NCI-H345 (cell line): Measurements from ENCODE around the gene PTPRN2.
A peak's percentile ranks its signal among the peaks of the same experiment; 100 is the strongest.
"Not testable (repeated sequence)": the region's sequence is repeated elsewhere in the genome, so short reads cannot be mapped to it uniquely, and the experiment has no call there.

Experiments
- DNase-seq: peaks from one replicate; lab custom pipeline; 2025; lab: John Stamatoyannopoulos, UW

Gene PTPRN2

DNA sequence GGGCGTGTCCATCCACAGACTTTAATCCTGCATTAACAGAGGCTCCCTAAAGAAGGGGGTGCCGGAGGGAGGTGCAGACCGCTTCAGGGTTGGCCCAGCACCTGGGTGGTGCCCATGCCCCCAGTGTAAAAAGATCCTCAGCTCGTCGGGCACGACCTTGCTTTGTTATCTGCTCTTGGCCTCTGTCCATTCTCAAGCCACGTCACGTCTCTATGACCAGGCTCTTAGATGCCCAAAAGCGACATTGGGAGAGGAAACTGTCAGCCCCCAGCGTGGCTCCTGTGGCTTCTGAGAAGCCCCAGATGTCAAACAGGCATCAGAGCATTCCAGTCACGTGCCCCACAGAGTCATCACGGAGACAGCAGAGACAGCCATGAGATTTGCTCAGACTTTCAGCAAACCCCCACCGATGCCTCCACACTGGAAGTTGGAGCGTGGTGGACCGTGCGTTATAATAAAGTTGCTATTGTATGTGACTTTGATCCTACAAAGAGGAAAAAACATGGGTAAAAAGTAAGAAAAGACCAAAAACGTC is 55.5 kb downstream of the PTPRN2 start:
- no peak for DNase-seq

DNA sequence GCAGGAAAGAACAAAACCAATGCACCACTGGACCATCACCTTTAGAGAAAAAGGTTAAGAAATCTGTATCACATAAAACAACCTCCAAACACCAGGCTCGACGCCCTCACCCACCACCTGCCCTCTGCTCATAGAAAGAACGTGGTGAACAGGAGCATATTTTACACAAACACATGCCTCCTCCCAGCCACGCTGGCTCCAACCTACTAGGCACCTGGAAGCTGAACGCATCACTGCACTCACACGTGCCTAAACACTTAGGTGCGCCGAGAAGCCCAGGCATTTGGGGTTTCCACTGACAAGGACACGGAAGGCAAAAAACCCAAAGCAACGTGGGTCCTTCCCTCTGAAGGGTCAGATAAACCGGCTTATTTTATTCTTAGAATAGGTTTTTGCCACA is 56.0 kb downstream of the PTPRN2 start:
- DNase-seq: peak; percentile 60

GRCh38 chr7:158530800-158531609 is 56.6 kb downstream of the PTPRN2 start:
- DNase-seq: peak; percentile 37

DNA sequence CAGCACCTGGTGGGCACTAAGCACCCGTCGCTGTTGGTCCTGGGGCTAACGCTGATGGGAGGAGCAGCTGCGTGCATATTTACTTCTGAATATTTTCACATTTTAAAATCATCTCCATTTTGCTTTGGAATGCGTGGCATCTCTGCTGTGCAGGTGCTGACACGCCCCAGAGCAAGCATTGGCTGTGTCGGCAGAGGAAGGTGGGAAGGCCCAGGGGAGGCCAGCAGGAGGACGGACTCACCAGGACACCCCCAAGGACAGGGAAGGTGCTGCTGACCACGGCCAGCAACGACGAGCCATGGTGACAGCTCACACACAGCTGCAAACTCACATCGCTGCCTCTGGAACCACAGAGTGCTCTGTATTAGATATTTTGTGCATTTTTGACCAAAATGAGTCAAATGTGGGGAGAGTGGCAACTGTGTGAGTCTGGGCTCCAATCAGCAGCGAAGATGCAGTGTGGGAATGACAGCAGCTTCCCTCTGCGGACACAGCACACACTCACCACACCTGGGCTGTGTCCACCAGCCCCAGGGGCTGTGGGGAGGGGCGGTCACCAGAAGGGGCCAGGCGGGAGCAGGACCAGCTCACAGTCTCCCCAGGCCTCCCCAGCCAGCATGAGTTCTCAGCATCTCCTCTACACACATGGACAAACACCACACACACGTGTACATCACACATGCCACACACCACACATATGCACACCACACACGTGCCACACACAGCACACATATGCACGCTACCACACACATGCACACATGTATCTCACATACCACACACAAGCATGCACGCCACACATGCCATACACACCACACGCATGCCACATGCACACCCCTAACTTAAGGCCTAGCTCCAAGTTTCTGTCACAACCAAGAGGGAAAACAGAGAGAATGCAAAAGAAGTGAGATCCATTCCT is 58.2 kb downstream of the PTPRN2 start:
- DNase-seq: no peak

GRCh38 chr7:158527915-158528502 is 59.6 kb downstream of the PTPRN2 start:
- DNase-seq: no peak

DNA sequence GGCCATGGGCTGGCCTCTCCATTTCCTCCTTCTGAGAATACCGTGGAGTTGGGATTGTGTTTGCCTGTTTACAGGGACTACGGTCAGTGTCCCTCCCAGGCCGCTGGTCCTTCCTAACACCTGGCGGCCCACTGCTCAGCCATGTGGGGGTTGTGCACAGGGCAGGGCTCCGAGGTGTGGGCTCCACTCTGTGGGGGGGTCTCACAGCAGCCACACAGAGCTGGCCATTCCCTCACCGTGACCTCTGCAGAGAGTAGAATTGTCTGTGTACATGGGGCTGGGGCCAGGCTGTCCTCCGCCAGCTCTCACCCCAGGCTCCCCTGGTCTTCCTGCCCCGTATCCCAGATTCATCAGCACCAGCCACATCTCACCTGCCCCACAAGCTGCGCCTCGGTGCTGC is 60.1 kb downstream of the PTPRN2 start:
- DNase-seq: no peak

DNA sequence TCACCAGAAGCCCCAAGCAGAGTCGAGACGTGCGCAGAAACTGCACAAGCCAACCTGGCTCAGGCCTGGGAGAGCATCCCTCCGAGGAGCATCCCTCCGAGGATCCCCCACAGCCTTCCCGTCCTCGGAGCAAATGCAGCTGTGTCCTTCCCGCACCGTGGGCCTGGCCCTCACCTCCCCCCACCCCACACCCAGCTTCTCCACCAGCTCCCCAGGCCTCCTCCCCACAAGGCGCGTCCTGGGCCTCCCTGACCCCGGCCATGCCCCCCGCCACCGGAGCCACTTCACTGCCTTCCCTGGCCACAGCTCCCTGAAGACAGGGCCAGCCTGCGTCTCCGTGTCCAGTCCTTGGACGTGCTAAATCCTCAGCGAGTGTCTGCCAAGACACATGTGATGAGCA is 60.6 kb downstream of the PTPRN2 start:
- no peak for DNase-seq

DNA sequence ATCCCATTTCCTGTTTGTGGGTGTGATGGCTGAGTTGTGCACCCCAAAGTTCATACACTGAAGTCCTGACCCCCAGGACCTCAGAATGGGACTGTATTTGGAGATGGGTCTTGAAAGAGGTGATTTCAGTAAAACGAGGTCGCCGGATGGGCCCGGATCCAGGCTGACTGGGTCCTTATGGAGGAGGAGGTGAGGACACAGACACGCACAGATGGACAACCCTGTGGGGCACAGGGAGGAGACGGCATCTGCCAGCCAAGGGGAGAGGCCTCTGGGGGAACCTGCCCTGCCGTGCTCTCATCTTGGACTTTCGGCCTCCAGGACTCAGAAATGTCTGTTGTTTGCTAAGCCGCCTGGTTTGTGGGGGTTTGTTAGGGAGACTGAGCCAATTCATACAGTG is 61.1 kb downstream of the PTPRN2 start:
- no peak for DNase-seq

- DNase-seq: peak; percentile 56
These were observed 61.8 kb downstream of the PTPRN2 start for GRCh38 chr7:158525648-158526484.

DNA sequence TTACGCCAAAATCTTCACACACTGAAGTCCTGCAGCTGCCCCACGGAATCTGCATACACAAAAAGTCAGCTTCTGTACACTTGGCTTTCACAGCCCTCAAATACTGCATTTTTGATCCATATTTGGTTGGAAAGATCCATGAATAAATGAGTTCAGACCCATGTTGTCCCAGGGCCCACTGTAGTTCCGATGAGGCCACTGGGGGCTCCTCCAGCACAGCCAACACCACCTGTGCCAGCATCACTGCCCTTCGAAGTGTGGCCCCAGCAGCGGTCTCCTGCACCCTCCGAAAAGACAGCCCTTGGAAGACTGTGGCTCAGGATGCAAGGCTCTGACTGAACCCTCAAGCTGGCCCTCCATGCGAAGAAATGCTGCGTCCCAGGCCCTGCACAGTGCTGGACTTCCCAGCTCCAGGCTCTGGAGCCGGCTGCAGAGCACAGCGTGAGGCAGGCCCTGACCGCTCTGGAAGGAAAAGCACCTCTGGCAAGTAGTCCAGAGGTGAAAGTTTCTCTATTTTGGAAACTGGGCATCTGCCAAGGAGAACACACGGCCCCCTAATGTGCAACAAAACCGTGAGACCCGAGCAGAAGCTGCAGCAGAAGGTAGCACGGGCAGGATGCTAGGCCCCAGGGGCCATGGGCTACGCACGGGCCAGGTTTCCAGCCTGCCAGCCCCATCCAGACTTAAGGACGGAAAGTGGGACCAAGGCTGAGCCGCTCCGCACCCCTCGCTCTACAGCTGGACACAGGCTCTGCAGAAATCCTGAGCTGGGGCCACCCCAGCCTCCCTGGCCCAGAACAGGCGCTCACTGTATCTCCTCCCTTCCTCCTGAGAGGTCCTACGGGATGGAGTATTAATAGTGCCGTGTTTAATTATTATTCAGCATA is 62.6 kb downstream of the PTPRN2 start:
- DNase-seq: no peak

- peak; percentile 63 for DNase-seq
These were observed 63.3 kb downstream of the PTPRN2 start for GRCh38 chr7:158524286-158524685.

DNA sequence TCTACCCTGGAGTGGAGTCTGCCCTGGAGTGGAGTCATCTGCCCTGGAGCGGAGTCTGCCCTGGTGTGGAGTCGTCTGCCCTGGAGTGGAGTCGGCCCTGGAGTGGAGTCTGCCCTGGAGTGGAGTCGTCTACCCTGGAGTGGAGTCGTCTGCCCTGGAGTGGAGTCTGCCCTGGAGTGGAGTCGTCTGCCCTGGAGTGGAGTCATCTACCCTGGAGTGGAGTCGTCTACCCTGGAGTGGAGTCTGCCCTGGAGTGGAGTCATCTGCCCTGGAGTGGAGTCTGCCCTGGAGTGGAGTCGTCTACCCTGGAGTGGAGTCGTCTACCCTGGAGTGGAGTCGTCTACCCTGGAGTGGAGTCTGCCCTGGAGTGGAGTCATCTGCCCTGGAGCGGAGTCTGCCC is 63.7 kb downstream of the PTPRN2 start:
- DNase-seq: not testable (repeated sequence)

DNA sequence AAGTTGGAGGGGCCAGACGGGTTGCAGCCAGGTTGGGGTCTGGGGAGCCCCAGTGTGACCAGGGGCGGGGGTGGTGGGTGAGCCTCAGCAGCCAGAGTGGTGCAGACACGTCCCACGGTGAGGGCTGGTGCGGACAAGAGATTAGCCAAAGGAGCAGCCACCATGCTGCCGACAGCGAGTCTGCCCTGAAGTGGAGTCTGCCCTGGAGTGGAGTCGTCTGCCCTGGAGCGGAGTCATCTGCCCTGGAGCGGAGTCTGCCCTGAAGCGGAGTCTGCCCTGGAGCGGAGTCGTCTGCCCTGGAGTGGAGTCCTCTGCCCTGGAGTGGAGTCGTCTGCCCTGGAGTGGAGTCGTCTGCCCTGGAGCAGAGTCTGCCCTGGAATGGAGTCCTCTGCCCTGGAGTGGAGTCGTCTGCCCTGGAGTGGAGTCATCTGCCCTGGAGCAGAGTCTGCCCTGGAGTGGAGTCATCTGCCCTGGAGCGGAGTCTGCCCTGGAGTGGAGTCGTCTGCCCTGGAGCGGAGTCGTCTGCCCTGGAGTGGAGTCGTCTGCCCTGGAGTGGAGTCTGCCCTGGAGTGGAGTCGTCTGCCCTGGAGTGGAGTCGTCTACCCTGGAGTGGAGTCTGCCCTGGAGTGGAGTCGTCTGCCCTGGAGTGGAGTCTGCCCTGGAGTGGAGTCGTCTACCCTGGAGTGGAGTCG is 64.3 kb downstream of the PTPRN2 start:
- not testable (repeated sequence) for DNase-seq

- not testable (repeated sequence) for DNase-seq
These were observed 65.8 kb downstream of the PTPRN2 start for GRCh38 chr7:158521795-158522194.

- no peak for DNase-seq
These were observed 66.8 kb downstream of the PTPRN2 start for GRCh38 chr7:158520825-158521224.

DNA sequence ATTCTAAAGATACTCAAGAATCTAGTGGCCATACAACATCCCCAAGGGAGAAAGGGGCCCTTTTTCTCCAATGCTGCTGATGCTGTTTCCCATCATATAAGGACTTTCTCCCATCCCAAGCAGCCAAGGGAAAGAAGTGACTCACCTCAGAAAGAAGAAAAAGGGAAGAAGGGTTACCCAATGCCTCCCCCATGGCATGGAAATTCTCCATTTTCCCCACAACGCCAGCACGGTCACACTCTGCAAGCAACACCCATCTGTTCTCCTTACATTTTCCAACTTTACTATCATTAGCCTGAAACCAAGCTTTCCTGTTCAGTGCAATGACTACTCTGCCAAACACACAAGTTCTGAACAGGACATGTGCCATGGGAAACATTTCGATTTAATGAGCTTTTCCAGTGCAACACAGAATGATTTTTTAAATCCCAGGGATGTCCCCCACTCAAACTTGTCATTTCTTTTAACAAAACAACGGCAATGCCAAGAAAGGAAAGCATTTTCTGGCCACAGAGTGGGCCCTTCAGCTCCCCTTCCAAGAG is 67.9 kb downstream of the PTPRN2 start:
- DNase-seq: no peak

GRCh38 chr7:158518980-158519632 is 68.5 kb downstream of the PTPRN2 start:
- no peak for DNase-seq

- no peak for DNase-seq
These were observed 70.1 kb downstream of the PTPRN2 start for GRCh38 chr7:158517571-158517970.

DNA sequence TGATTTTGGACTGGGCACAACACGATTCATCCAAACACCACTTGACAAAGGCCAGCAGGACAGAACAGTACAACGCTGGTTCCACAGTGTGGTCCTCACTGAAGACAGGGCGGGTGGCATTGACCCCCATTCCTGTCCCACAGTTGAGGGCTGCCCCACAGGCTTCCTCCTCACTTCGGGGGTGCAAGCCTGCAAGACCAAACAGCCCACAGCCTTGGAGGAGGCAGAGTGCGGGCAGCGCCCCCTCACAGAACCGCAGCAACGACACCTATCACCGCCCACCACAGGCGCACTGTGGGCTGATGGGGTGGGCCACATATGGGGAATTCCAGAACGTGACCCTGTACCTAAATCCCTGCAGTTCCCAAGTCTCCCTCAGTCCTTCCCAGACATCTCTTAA is 70.6 kb downstream of the PTPRN2 start:
- DNase-seq: no peak
